Activated CD8-positive, alpha-beta T cell treated with anti-CD3 and anti-CD28 coated beads for 36 hours (primary cell): Measurements from ENCODE around the gene PPIC. TPM values are rescaled to one million over a fixed set of nuclear protein-coding genes. Genes with fewer than 3 reads are reported as not detected.
A peak's percentile ranks its signal among the peaks of the same experiment; 100 is the strongest.

ENCODE experiments used
- ATAC-seq: fragments of 200-7000 bp; cut with Tn5 transposase; one replicate; pipeline ENCODE4 v1.10.0; 2021; ENCODE audit warnings: mild to moderate bottlenecking, moderate library complexity
- CTCF ChIA-PET: fragments of 350-600 bp; sonication (Branson Sonifier 250); formaldehyde crosslinking; loops from one replicate; lab custom pipeline; 2021; ENCODE audit warnings: antibody characterized with exemption; lab: Charles Lee
- POLR2A ChIA-PET: fragments of 350-600 bp; sonication (Branson Sonifier 250); formaldehyde crosslinking; loops from one replicate; lab custom pipeline; 2021; ENCODE audit warnings: antibody characterized with exemption; lab: Charles Lee
- DNase-seq: peaks from one replicate; pipeline ENCODE4 v3.0.0-alpha.2; 2020
- H3K27ac Mint-ChIP-seq: one replicate; pipeline ENCODE4 v1.8.0; 2021; ENCODE audit warnings: mild to moderate bottlenecking, mixed read lengths
- H3K27me3 Mint-ChIP-seq: one replicate; pipeline ENCODE4 v1.8.0; 2021; ENCODE audit warnings: mixed read lengths
- H3K36me3 Mint-ChIP-seq: one replicate; pipeline ENCODE4 v1.8.0; 2021; ENCODE audit warnings: low read depth, mixed read lengths
- H3K4me1 Mint-ChIP-seq: one replicate; pipeline ENCODE4 v1.8.0; 2021; ENCODE audit warnings: low read depth, mixed read lengths
- H3K4me3 Mint-ChIP-seq: one replicate; pipeline ENCODE4 v1.8.0; 2021; ENCODE audit warnings: mild to moderate bottlenecking, moderate library complexity, mixed read lengths
- H3K9me3 Mint-ChIP-seq: one replicate; pipeline ENCODE4 v1.8.0; 2021; ENCODE audit warnings: mixed read lengths
- CTCF ChIP-seq: fragments of 200-600 bp; IDR thresholded peaks from one replicate; pipeline ENCODE4 v1.8.0; 2022; ENCODE audit warnings: antibody characterized with exemption, mild to moderate bottlenecking
- intact Hi-C: fragments of 100-400 bp; cut with micrococcal nuclease; formaldehyde crosslinking; loops from one replicate; pipeline ENCODE4 v1.10.0; 2022
- total RNA-seq, 2 experiments: library from RNA; stranded (reverse); gene quantifications; one replicate each; pipeline ENCODE4 v1.2.3, GENCODE V29; 2021

The PPIC gene
- total RNA-seq, result not detected

GRCh38 chr5:123036391-123037103, at the start of gene PPIC:
TSS of gene PPIC (minus strand) at chr5:123036725. CDS start at chr5:123036625, 100 bp downstream.
- Mint-ChIP-seq H3K36me3 (no peaks in the 10 kb centered on the region), H3K9me3 (no peaks in the 10 kb centered on the region), H3K27me3 (peaks cover 47% of the 10 kb centered on the region), H3K27ac (no peak within 1 kb of the TSS), H3K4me1 (peaks cover 9% of the 10 kb centered on the region), H3K4me3 (peak within 1 kb of the TSS; percentile 53)
- intact Hi-C loops, result no loop called here
- DNase-seq, result peak; percentile 11
- ChIA-PET POLR2A (no interaction called here), CTCF (no interaction called here)
- peak; percentile 49 for ATAC-seq
- no peak for TF ChIP-seq CTCF

GRCh38 chr5:123085638-123086286, 49.2 kb upstream of the PPIC start:
- H3K9me3 Mint-ChIP-seq, result no peaks in the 10 kb centered on the region
- ChIA-PET POLR2A (no interaction called here), CTCF (no interaction called here)
- no peak overlapping the region for H3K27ac Mint-ChIP-seq
- peaks cover 12% of the 10 kb centered on the region for H3K4me1 Mint-ChIP-seq
- intact Hi-C loops, result no loop called here
- H3K27me3 Mint-ChIP-seq, result peaks cover 60% of the 10 kb centered on the region
- DNase-seq (no peak), ATAC-seq (no peak)
- no peak overlapping the region for H3K4me3 Mint-ChIP-seq
- no peaks in the 10 kb centered on the region for H3K36me3 Mint-ChIP-seq
- TF ChIP-seq CTCF, result no peak

GRCh38 chr5:123084730-123085605, 48.4 kb upstream of the PPIC start:
- no peak overlapping the region for H3K27ac Mint-ChIP-seq
- intact Hi-C loops, result no loop called here
- CTCF ChIA-PET, result no interaction called here
- ATAC-seq, result no peak
- POLR2A ChIA-PET, result no interaction called here
- H3K36me3 Mint-ChIP-seq, result no peaks in the 10 kb centered on the region
- no peak for DNase-seq
- H3K27me3 Mint-ChIP-seq, result peaks cover 57% of the 10 kb centered on the region
- H3K4me1 Mint-ChIP-seq, result peaks cover 12% of the 10 kb centered on the region
- no peak overlapping the region for H3K4me3 Mint-ChIP-seq
- H3K9me3 Mint-ChIP-seq, result no peaks in the 10 kb centered on the region
- no peak for TF ChIP-seq CTCF

GRCh38 chr5:123083298-123083697, 46.8 kb upstream of the PPIC start:
- H3K4me3 Mint-ChIP-seq, result no peak overlapping the region
- peaks cover 47% of the 10 kb centered on the region for H3K27me3 Mint-ChIP-seq
- intact Hi-C loops, result no loop called here
- TF ChIP-seq CTCF, result no peak
- ATAC-seq (no peak), DNase-seq (no peak)
- ChIA-PET POLR2A (no interaction called here), CTCF (no interaction called here)
- H3K36me3 Mint-ChIP-seq, result no peaks in the 10 kb centered on the region
- H3K27ac Mint-ChIP-seq, result no peak overlapping the region
- H3K4me1 Mint-ChIP-seq, result peaks cover 8% of the 10 kb centered on the region
- no peaks in the 10 kb centered on the region for H3K9me3 Mint-ChIP-seq
